ENCODE results near the gene DNAJC18.

GRCh38 chr5:139415869-139416268, 23.5 kb downstream of the DNAJC18 start:
- no peak for TF ChIP-seq CTCF (conservative IDR thresholded peaks at IDR 0.05; ENCODE audit: low read depth, low read length)
- TF ChIP-seq EZH2 (IDR thresholded peaks at IDR 0.05; ENCODE audit: borderline replicate concordance, low read depth, low read length, poor library complexity, severe bottlenecking), result no peak

All from A673 (cell line).